Panc1 (cell line): Measurements from ENCODE around the gene LRRC74B. TPM values are rescaled to one million over a fixed set of nuclear protein-coding genes. Genes with fewer than 3 reads are reported as not detected.

Experiments used
- ATAC-seq: fragments of 200-7000 bp; cut with Tn5 transposase; 2 replicates; pipeline ENCODE4 v1.9.1; 2020; ENCODE audit warnings: mild to moderate bottlenecking, moderate library complexity
- BruUV-seq: library from RNA; stranded (reverse); fragments of 400-500 nt; replicated peaks from 2 replicates; lab custom pipeline; 2021; lab: Mats Ljungman, UMichigan
- CTCF ChIA-PET: fragments of 300-600 bp; sonication (Branson Sonifier 250); formaldehyde crosslinking; loops from one replicate; lab custom pipeline; 2022; ENCODE audit warnings: antibody characterized with exemption; lab: Charles Lee
- POLR2A ChIA-PET: fragments of 300-600 bp; sonication (Branson Sonifier 250); formaldehyde crosslinking; loops from one replicate; lab custom pipeline; 2022; ENCODE audit warnings: antibody characterized with exemption; lab: Charles Lee
- DNase-seq: peaks from one replicate; pipeline ENCODE4 v3.0.0-alpha.2; 2010; ENCODE audit warnings: low read depth, low spot score
- H3K27ac ChIP-seq: 2 replicates; pipeline ENCODE4 v1.5.1; 2011; ENCODE audit warnings: mild to moderate bottlenecking, low read length, inconsistent platforms
- H3K27me3 ChIP-seq: fragments of 200-500 bp; sonication (Bioruptor generic); 2 replicates; pipeline ENCODE4 v1.6.0; 2014; ENCODE audit warnings: low read length, inconsistent platforms; ENCODE audit not compliant: control insufficient read depth, insufficient read depth
- H3K36me3 ChIP-seq: fragments of 200-500 bp; sonication (Bioruptor generic); 2 replicates; pipeline ENCODE4 v1.5.1; 2014; ENCODE audit warnings: inconsistent platforms, mild to moderate bottlenecking, low read length, moderate library complexity; ENCODE audit not compliant: control insufficient read depth, insufficient read depth
- H3K4me1 ChIP-seq: 2 replicates; pipeline ENCODE4 v1.5.1; 2011; ENCODE audit warnings: inconsistent platforms, mild to moderate bottlenecking, low read length, moderate library complexity; ENCODE audit not compliant: control insufficient read depth, insufficient read depth
- H3K4me3 ChIP-seq, 2 experiments: 2 replicates each; pipeline ENCODE4 v1.5.1; 2011 to 2012; ENCODE audit warnings: low read depth in 2 of 2, low read length in 2 of 2, mild to moderate bottlenecking in 2 of 2, inconsistent platforms in 1 of 2, moderate library complexity in 1 of 2
- H3K9me3 ChIP-seq: fragments of 200-500 bp; sonication (Bioruptor generic); 2 replicates; pipeline ENCODE4 v1.5.1; 2014; ENCODE audit warnings: low read depth, mild to moderate bottlenecking, inconsistent platforms, low read length, moderate library complexity; ENCODE audit not compliant: control insufficient read depth, insufficient read depth
- CTCF ChIP-seq: fragments of 450-650 bp; IDR thresholded peaks from 2 replicates; pipeline ENCODE4 v1.5.1; 2017; ENCODE audit warnings: mild to moderate bottlenecking
- POLR2AphosphoS5 ChIP-seq: IDR thresholded peaks from 2 replicates; pipeline ENCODE4 v1.6.1; 2012; ENCODE audit warnings: mild to moderate bottlenecking, low read depth, low read length, moderate library complexity
- REST ChIP-seq, 2 experiments: IDR thresholded peaks; 2 replicates each; pipeline ENCODE4 v1.6.1; 2011 to 2012; ENCODE audit warnings: low read depth in 2 of 2, control low read depth in 1 of 2, low read length in 1 of 2, mild to moderate bottlenecking in 1 of 2, moderate library complexity in 1 of 2; ENCODE audit not compliant: insufficient read depth in 1 of 2
- SIN3A ChIP-seq: IDR thresholded peaks from 2 replicates; pipeline ENCODE4 v1.6.1; 2012; ENCODE audit warnings: low read depth, mild to moderate bottlenecking, low read length, moderate library complexity, borderline replicate concordance; ENCODE audit not compliant: insufficient read depth
- TCF7L2 ChIP-seq: IDR thresholded peaks from 2 replicates; pipeline ENCODE4 v1.6.1; 2011; ENCODE audit warnings: mild to moderate bottlenecking, low read depth, low read length, inconsistent platforms
- in situ Hi-C: cut with HindIII; loops from 2 replicates; pipeline ENCODE4 v1.10.0; 2016; ENCODE audit warnings: low sequenced_read_pairs, low pct_unique_long_range_greater_than_20kb
- intact Hi-C: fragments of 100-400 bp; cut with micrococcal nuclease; formaldehyde crosslinking; loops from one replicate; pipeline ENCODE4 v1.10.0; 2022; ENCODE audit not compliant: unreplicated experiment
- total RNA-seq: library from RNA; stranded (reverse); gene quantifications from one replicate; pipeline ENCODE4 v1.2.1, GENCODE V29; 2021; ENCODE audit not compliant: unreplicated experiment

LRRC74B gene
- total RNA-seq, 1 experiment from 2014 or later, result not detected

- Histone ChIP-seq H3K9me3 (no peaks in the 10 kb centered on the region), H3K27ac (no peak overlapping the region), H3K36me3 (no peaks in the 10 kb centered on the region; the same call in 1 of the 2 replicates), H3K4me1 (peaks cover 9% of the 10 kb centered on the region), H3K4me3 (no peak overlapping the region), H3K27me3 (no peaks in the 10 kb centered on the region)
- in situ Hi-C loops, result no loop called here
- no peak for ATAC-seq
- ChIA-PET POLR2A (interaction anchor here (0.5 to 1.1 kb wide), 2 partner anchors 9 to 25 kb away, joined by 3 to 6 read pairs; no protein-coding TSS in a partner anchor), CTCF (no interaction called here)
- no TSS peak for BruUV-seq
- peak; percentile 45 for TF ChIP-seq POLR2AphosphoS5
- no peak for TF ChIP-seq SIN3A
- no peak for DNase-seq
- intact Hi-C loops, result no loop called here
Measured at GRCh38 chr22:20998411-20999336, 47.1 kb upstream of the LRRC74B start.

- TF ChIP-seq SIN3A, result no peak
- TF ChIP-seq POLR2AphosphoS5, result peak; percentile 18; the same call in 1 of the 2 replicates
- no peak overlapping the region for H3K27ac ChIP-seq
- POLR2A ChIA-PET, result interaction anchor here (0.5 to 1.1 kb wide), 3 partner anchors 10 to 89 kb away, joined by 3 to 7 read pairs (median 6); no protein-coding TSS in a partner anchor
Measured at GRCh38 chr22:20999350-21000206, 46.2 kb upstream of the LRRC74B start.

GRCh38 chr22:21000207-21000986 is 45.3 kb upstream of the LRRC74B start:
- H3K36me3 ChIP-seq, result no peaks in the 10 kb centered on the region; the same call in 1 of the 2 replicates
- DNase-seq (no peak), ATAC-seq (no peak)
- ChIA-PET POLR2A (no interaction called here), CTCF (no interaction called here)
- TF ChIP-seq CTCF, result no peak
- TF ChIP-seq REST (IDR thresholded peaks at IDR 0.05; ENCODE audit: insufficient read depth in 1 of 2, low read depth in 2 of 2, low read length in 1 of 2), result no peak
- TF ChIP-seq TCF7L2, result no peak
- TF ChIP-seq POLR2AphosphoS5, result no peak
- no peak for TF ChIP-seq SIN3A
- in situ Hi-C loops (no loop called here), intact Hi-C loops (no loop called here)
- peak overlapping the region; percentile 82 to 85 for H3K4me3 ChIP-seq
- no peaks in the 10 kb centered on the region for H3K9me3 ChIP-seq
- H3K4me1 ChIP-seq, result peaks cover 9% of the 10 kb centered on the region
- BruUV-seq, result no TSS peak
- peak overlapping the region; percentile 92 for H3K27ac ChIP-seq
- H3K27me3 ChIP-seq, result no peaks in the 10 kb centered on the region

More at GRCh38 chr22:20999350-21000206, 46.2 kb upstream of the LRRC74B start:
- peaks cover 9% of the 10 kb centered on the region for H3K4me1 ChIP-seq
- no peaks in the 10 kb centered on the region for H3K27me3 ChIP-seq
- no peak for DNase-seq
- ATAC-seq, result no peak
- in situ Hi-C loops, result no loop called here
- no peak overlapping the region for H3K4me3 ChIP-seq
- H3K36me3 ChIP-seq, result no peaks in the 10 kb centered on the region; the same call in 1 of the 2 replicates
- no peaks in the 10 kb centered on the region for H3K9me3 ChIP-seq
- no TSS peak for BruUV-seq
- CTCF ChIA-PET, result no interaction called here
- intact Hi-C loops, result no loop called here
